HG02943 (cell line): ENCODE results near the gene RFLNA.

Source experiments
- ATAC-seq: cut with Tn5 transposase; IDR thresholded peaks from one replicate; pipeline ENCODE4 v1.9.1; 2021; ENCODE audit warnings: mild to moderate bottlenecking, low read depth, moderate library complexity; ENCODE audit not compliant: unreplicated experiment

RFLNA gene

GRCh38 chr12:124352839-124353238, 57.9 kb downstream of the RFLNA start:
- no peak for ATAC-seq

- ATAC-seq, result no peak
Measured at GRCh38 chr12:124354400-124354799, 59.5 kb downstream of the RFLNA start.

GRCh38 chr12:124356221-124356620, 61.3 kb downstream of the RFLNA start:
- no peak for ATAC-seq

GRCh38 chr12:124357616-124358015, 62.7 kb downstream of the RFLNA start:
- ATAC-seq, result no peak

GRCh38 chr12:124358572-124358971, 63.7 kb downstream of the RFLNA start:
- no peak for ATAC-seq

GRCh38 chr12:124359671-124360581, 65.0 kb downstream of the RFLNA start:
- ATAC-seq, result no peak

- no peak for ATAC-seq
Measured at GRCh38 chr12:124361074-124361970, 66.4 kb downstream of the RFLNA start.

GRCh38 chr12:124361996-124362395, 67.1 kb downstream of the RFLNA start:
- ATAC-seq, result no peak

GRCh38 chr12:124363353-124363965, 68.6 kb downstream of the RFLNA start:
- ATAC-seq, result no peak

GRCh38 chr12:124364543-124364942, 69.7 kb downstream of the RFLNA start:
- ATAC-seq, result no peak
